K562 (cell line): ENCODE results near the gene UBE3B. TPM values are rescaled to one million over a fixed set of nuclear protein-coding genes. Genes with fewer than 3 reads are reported as not detected.

Experiments used
- ATAC-seq: fragments of 200-7000 bp; cut with Tn5 transposase; 3 replicates; pipeline ENCODE4 v1.9.1; 2020; ENCODE audit warnings: moderate library complexity
- BruUV-seq: library from RNA; stranded (reverse); fragments of 400-500 nt; replicated peaks from 2 replicates; lab custom pipeline; 2021; lab: Mats Ljungman, UMichigan
- CTCF ChIA-PET: fragments of 300-600 bp; formaldehyde crosslinking; extraction: SDS; loops from one replicate; lab custom pipeline; 2021; ENCODE audit warnings: low intra/inter-chr PET ratio; lab: Yijun Ruan, JAX
- POLR2A ChIA-PET: fragments of 300-600, 350-650 bp; sonication (Branson Sonifier 250); formaldehyde crosslinking; extraction: SDS; loops from one replicate; lab custom pipeline; 2021; ENCODE audit warnings: antibody characterized with exemption, inconsistent platforms; lab: Yijun Ruan, JAX
- DNase-seq, 4 experiments: peaks; one replicate each; pipeline versions ENCODE4 v3.0.0 to v3.0.0-alpha.2; 2011 to 2018; ENCODE audit warnings: low spot score in 3 of 4, mixed read lengths in 3 of 4; ENCODE audit errors: extremely low read depth in 1 of 4
- FAIRE-seq: peaks from 2 replicates; lab custom pipeline; 2011; peaks lifted over from hg19 to GRCh38; lab: Jason Lieb, UNC
- H2AFZ ChIP-seq: 2 replicates; pipeline ENCODE4 v1.6.0; 2011; ENCODE audit warnings: low read depth, low read length, control low read depth, inconsistent platforms
- H3K27ac ChIP-seq: fragments of 200-600 bp; 3 replicates; pipeline ENCODE4 v1.8.0; 2011; ENCODE audit warnings: low read depth, mild to moderate bottlenecking, control low read depth, inconsistent platforms, low read length, moderate library complexity, mixed read lengths; ENCODE audit errors: extremely low read depth
- H3K27me3 ChIP-seq, 2 experiments: fragments of 300-600 bp in 1 of 2; 2 replicates in 1 of 2; 3 replicates in 1 of 2; pipeline versions ENCODE4 v1.6.0 to v1.8.0; 2011; ENCODE audit warnings: inconsistent platforms in 2 of 2, low read length in 2 of 2, mild to moderate bottlenecking in 1 of 2, mixed read lengths in 1 of 2, moderate library complexity in 1 of 2; ENCODE audit not compliant: control insufficient read depth in 2 of 2, insufficient read depth in 2 of 2
- H3K36me3 ChIP-seq: fragments of 300-600 bp; 3 replicates; pipeline ENCODE4 v1.8.0; 2011; ENCODE audit warnings: mild to moderate bottlenecking, low read length, inconsistent platforms; ENCODE audit not compliant: control insufficient read depth, insufficient read depth
- H3K4me1 ChIP-seq, 2 experiments: fragments of 200-600 bp in 1 of 2; replicated peaks in 1 of 2; 2 replicates in 1 of 2; 3 replicates in 1 of 2; pipeline versions ENCODE4 v1.5.1 to v1.8.0; 2011; ENCODE audit warnings: inconsistent platforms in 2 of 2, low read length in 2 of 2, mild to moderate bottlenecking in 1 of 2, mixed read lengths in 1 of 2, moderate library complexity in 1 of 2; ENCODE audit not compliant: control insufficient read depth in 2 of 2, insufficient read depth in 2 of 2
- H3K4me2 ChIP-seq: 2 replicates; pipeline ENCODE4 v1.6.1; 2011; ENCODE audit warnings: low read length, control low read depth, inconsistent platforms, mixed read lengths; ENCODE audit not compliant: insufficient read depth
- H3K4me3 ChIP-seq: fragments of 200-600 bp; sonication (generic), shearing (Covaris generic); 2 replicates; pipeline ENCODE4 v1.5.1; 2016; ENCODE audit warnings: control low read depth, inconsistent platforms
- H3K79me2 ChIP-seq: fragments of 200-600 bp; 3 replicates; pipeline ENCODE4 v1.8.0; 2011; ENCODE audit warnings: low read length, inconsistent platforms; ENCODE audit not compliant: control insufficient read depth, insufficient read depth
- H3K9ac ChIP-seq, 2 experiments: 2 replicates each; pipeline versions ENCODE4 v1.6.0 to v1.6.1; 2011; ENCODE audit warnings: low read depth in 2 of 2, low read length in 2 of 2, control low read depth in 1 of 2, inconsistent platforms in 1 of 2, mild to moderate bottlenecking in 1 of 2, mixed read lengths in 1 of 2; ENCODE audit not compliant: insufficient read depth in 1 of 2
- H3K9me1 ChIP-seq: one replicate; pipeline ENCODE4 v1.6.0; 2011; ENCODE audit warnings: inconsistent platforms, mild to moderate bottlenecking, low read length, moderate library complexity; ENCODE audit not compliant: control insufficient read depth, insufficient read depth
- H3K9me3 ChIP-seq: replicated peaks from 2 replicates; pipeline ENCODE4 v1.5.1; 2011; ENCODE audit warnings: low read depth, low read length, inconsistent platforms; ENCODE audit not compliant: control insufficient read depth, insufficient read depth
- H4K20me1 ChIP-seq: replicated peaks from 2 replicates; pipeline ENCODE4 v1.6.1; 2011; ENCODE audit warnings: low read length, inconsistent platforms, mixed read lengths; ENCODE audit not compliant: control insufficient read depth, insufficient read depth
- BCOR ChIP-seq: fragments of 450-650 bp; IDR thresholded peaks from 2 replicates; pipeline ENCODE4 v1.6.1; 2016
- BHLHE40 ChIP-seq: IDR thresholded peaks from 2 replicates; pipeline ENCODE4 v1.6.1; 2011; ENCODE audit warnings: low read length, improper control_type of control experiment
- BRD9 ChIP-seq: fragments of 450-650 bp; IDR thresholded peaks from 2 replicates; pipeline ENCODE4 v1.6.1; 2018; ENCODE audit warnings: low read depth; ENCODE audit not compliant: partially characterized antibody
- CEBPG ChIP-seq, 3 experiments: fragments of 200-800 bp in 1 of 3; sonication (Bioruptor generic) in 1 of 3; sonication (generic) in 1 of 3; formaldehyde crosslinking in 1 of 3; IDR thresholded peaks in 2 of 3; conservative IDR thresholded peaks in 1 of 3; 2 replicates each; pipeline versions ENCODE4 v1.6.1 to v1.8.0; 2016 to 2022; ENCODE audit warnings: missing compliant biosample characterization in 2 of 3, missing genetic modification characterization in 2 of 3, mild to moderate bottlenecking in 1 of 3, missing genetic modification reagents in 1 of 3
- COPS2 ChIP-seq: fragments of 450-650 bp; conservative IDR thresholded peaks from 2 replicates; pipeline ENCODE4 v1.6.1; 2016; ENCODE audit warnings: mild to moderate bottlenecking, moderate library complexity
- ELF1 ChIP-seq: fragments of 200-800 bp; sonication (Bioruptor generic); IDR thresholded peaks from 2 replicates; pipeline ENCODE4 v1.6.1; 2016; ENCODE audit warnings: missing genetic modification characterization, missing compliant biosample characterization
- GABPB2 ChIP-seq: fragments of 250-450 bp; sonication (Bioruptor Pico); conservative IDR thresholded peaks from 2 replicates; pipeline ENCODE4 v1.5.1; 2021; ENCODE audit warnings: mild to moderate bottlenecking
- MAFF ChIP-seq: IDR thresholded peaks from 2 replicates; pipeline ENCODE4 v1.6.1; 2012; ENCODE audit warnings: low read length, improper control_type of control experiment
- MLX ChIP-seq, 2 experiments: fragments of 450-650 bp in 1 of 2; sonication (generic) in 1 of 2; formaldehyde crosslinking; conservative IDR thresholded peaks; 2 replicates each; pipeline versions ENCODE4 v1.4.0 to v1.8.1; 2020 to 2022; ENCODE audit warnings: mild to moderate bottlenecking in 1 of 2, missing genetic modification reagents in 1 of 2
- MTA2 ChIP-seq: fragments of 450-650 bp; IDR thresholded peaks from 2 replicates; pipeline ENCODE4 v1.6.1; 2016; ENCODE audit warnings: low read depth
- RBM25 ChIP-seq: fragments of 200-400 bp; formaldehyde crosslinking; IDR thresholded peaks from 2 replicates; pipeline ENCODE4 v1.6.1; 2018; ENCODE audit warnings: low read length, low read depth, moderate library complexity; ENCODE audit not compliant: severe bottlenecking
- RUNX1 ChIP-seq: sonication (generic); IDR thresholded peaks from 2 replicates; pipeline ENCODE4 v1.6.1; 2016; ENCODE audit warnings: antibody characterized with exemption, low read depth
- SREBF1 ChIP-seq: fragments of 150-350 bp; IDR thresholded peaks from 2 replicates; pipeline ENCODE4 v1.6.1; 2014; ENCODE audit warnings: antibody characterized with exemption, low read depth, low read length, borderline replicate concordance
- SRSF7 ChIP-seq: fragments of 200-400 bp; formaldehyde crosslinking; optimal IDR thresholded peaks from 2 replicates; pipeline ENCODE3; 2017; ENCODE audit warnings: mild to moderate bottlenecking, low read depth, low read length
- TARDBP ChIP-seq: fragments of 450-650 bp; IDR thresholded peaks from 2 replicates; pipeline ENCODE4 v1.6.1; 2016
- TCF15 ChIP-seq: fragments of 250-450 bp; sonication (Bioruptor Pico); IDR thresholded peaks from 2 replicates; pipeline ENCODE4 v1.8.0; 2022; ENCODE audit warnings: moderate library complexity, mild to moderate bottlenecking, inconsistent platforms
- TCF3 ChIP-seq: sonication (generic); formaldehyde crosslinking; IDR thresholded peaks from 2 replicates; pipeline ENCODE4 v1.4.0; 2020; ENCODE audit warnings: mild to moderate bottlenecking, missing genetic modification reagents
- TEAD2 ChIP-seq: fragments of 450-650 bp; IDR thresholded peaks from 2 replicates; pipeline ENCODE4 v1.6.1; 2016; ENCODE audit warnings: missing genetic modification characterization, control low read depth, missing compliant biosample characterization
- XRCC3 ChIP-seq: fragments of 450-650 bp; IDR thresholded peaks from 2 replicates; pipeline ENCODE4 v1.6.1; 2017; ENCODE audit warnings: mild to moderate bottlenecking, moderate library complexity
- ZFP36 ChIP-seq: fragments of 150-350 bp; IDR thresholded peaks from 2 replicates; pipeline ENCODE4 v1.6.1; 2018; ENCODE audit warnings: low read length, low read depth; ENCODE audit not compliant: partially characterized antibody
- ZNF384 ChIP-seq: IDR thresholded peaks from 2 replicates; pipeline ENCODE4 v1.6.1; 2012; ENCODE audit warnings: low read depth, low read length, improper control_type of control experiment
- ZNF77 ChIP-seq: fragments of 250-450 bp; sonication (Bioruptor Pico); IDR thresholded peaks from 2 replicates; pipeline ENCODE4 v1.5.0; 2020
- ZZZ3 ChIP-seq: fragments of 450-650 bp; IDR thresholded peaks from 2 replicates; pipeline ENCODE4 v1.6.1; 2016; ENCODE audit warnings: antibody characterized with exemption, mild to moderate bottlenecking, moderate library complexity
- WGBS: fragments of 100-300 bp; shearing (Covaris generic); methylation state at CpG from one replicate; pipeline ENCODE4 v1.1.6; 2016; ENCODE audit warnings: low coverage, mixed read lengths; ENCODE audit not compliant: insufficient coverage; ENCODE audit errors: missing lambda C conversion rate; 5-methylcytosine and 5-hydroxymethylcytosine counted together
- in situ Hi-C: fragments of 300-500 bp; cut with MboI; formaldehyde crosslinking; loops from 4 replicates; pipeline ENCODE4 v1.15.0; 2018; ENCODE audit warnings: inconsistent platforms, mixed read lengths
- intact Hi-C: fragments of 100-400 bp; cut with micrococcal nuclease; formaldehyde crosslinking; loops from 2 replicates; pipeline ENCODE4 v1.14.2; 2022
- polyA plus RNA-seq, 8 experiments: library from polyadenylated mRNA; depleted of rRNA in 4 of 8; stranded (reverse) in 5 of 8; unstranded in 3 of 8; fragments of >200 nt; fragmentation: Nextera tagmentation in 2 of 8; fragmentation: Illumina TruSeq in 1 of 8; extraction: Ambion mirVana in 2 of 8; extraction: Trizol in 1 of 8; gene quantifications; 2 replicates each; pipeline versions ENCODE4 v1.2.1 to v1.2.3, GENCODE V29; 2011 to 2014; ENCODE audit warnings: inconsistent platforms in 1 of 8, missing spikeins in 1 of 8
- total RNA-seq, 7 experiments: library from RNA; depleted of rRNA in 6 of 7; stranded (reverse); fragments of >200 nt in 6 of 7; fragmentation: Illumina TruSeq in 2 of 7; extraction: Trizol in 2 of 7; gene quantifications; 2 replicates each; pipeline versions ENCODE4 v1.2.1 to v1.2.3, GENCODE V29; 2011 to 2021; ENCODE audit warnings: low replicate concordance in 1 of 7

Gene UBE3B
- total and polyA plus RNA-seq, 9 of the 15 experiments (the other 6 are each of a cell fraction or from before 2014, with no cell fraction given), result 7.6 to 23.6 (median 15.5) TPM

GRCh38 chr12:109477963-109478315, 505 bp downstream of the UBE3B start:
- H3K27me3 ChIP-seq, result no peaks in the 10 kb centered on the region
- POLR2A ChIA-PET, result interaction anchor here (1.1 to 1.2 kb wide), 2 partner anchors 13 to 16 kb away, joined by 3 read pairs; no protein-coding TSS in a partner anchor
- peaks cover 9 to 13% of the 10 kb centered on the region in 2 experiments; a peak in 4 of 5 replicates for H3K4me1 ChIP-seq
- intact Hi-C loops (loop anchor here (5.0 kb wide), 1 partner anchor 46 kb away; no protein-coding TSS in a partner anchor), in situ Hi-C loops (no loop called here)
- H3K36me3 ChIP-seq, result no peaks in the 10 kb centered on the region; the same call in 2 of the 3 replicates
- H3K4me3 ChIP-seq, result peak overlapping the region; percentile 76
- peak; percentile 12; the same call in 2 of the 3 replicates for ATAC-seq
- peaks cover 4% of the 10 kb centered on the region for H3K9me1 ChIP-seq
- H2AFZ ChIP-seq, result peak overlapping the region; percentile 95
- BruUV-seq, result TSS peak; percentile 76
- FAIRE-seq, result no peak
- H4K20me1 ChIP-seq, result 0 out of 2 replicates have a peak, but pooled peaks cover 7% of the 10 kb centered on the region
- DNase-seq, result peak in 1 of 4 experiments; percentile 17
- 0% methylated on average over 9 of the region's 9 CpGs for WGBS
- H3K4me2 ChIP-seq, result peak overlapping the region; percentile 88
- peak overlapping the region; percentile 96 to 100 for H3K9ac ChIP-seq
- H3K27ac ChIP-seq, result peak overlapping the region; percentile 98
- peaks cover 60% of the 10 kb centered on the region for H3K79me2 ChIP-seq
- CTCF ChIA-PET, result no interaction called here
- H3K9me3 ChIP-seq, result no peaks in the 10 kb centered on the region
- TF ChIP-seq TEAD2 (tag) (no peak), ZNF77 (no peak), MAFF (no peak), ELF1 (tag) (no peak), ZFP36 (peak; percentile 85), MLX (CRISPR knock-in tag; conservative IDR thresholded peaks at IDR 0.05) (no peak), BRD9 (peak; percentile 45), RBM25 (peak; percentile 80), TCF15 (CRISPR knock-in tag) (no peak), BCOR (peak; percentile 26; the same call in 1 of the 2 replicates), BHLHE40 (0 out of 2 replicates have a peak, but pooled peaks have one; percentile 1), SREBF1 (no peak), ZNF384 (no peak), SRSF7 (no peak), XRCC3 (no peak), COPS2 (no peak), MTA2 (no peak), CEBPG (CRISPR knock-in tag; IDR thresholded peaks at IDR 0.05) (no peak), CEBPG (tag; conservative IDR thresholded peaks at IDR 0.05 in 1 of 2, IDR thresholded peaks at IDR 0.05 in 1 of 2) (no peak), RUNX1 (no peak), TARDBP (no peak), TCF3 (CRISPR knock-in tag) (no peak), GABPB2 (CRISPR knock-in tag) (no peak), ZZZ3 (no peak)
